NCI-H748 treated with DMSO at 0.1 percent for 48 hours (cell line): ENCODE data around the gene RNU6-8.

Source experiments
- DNase-seq: peaks from one replicate; lab custom pipeline; 2025; lab: John Stamatoyannopoulos, UW

The RNU6-8 gene

DNA sequence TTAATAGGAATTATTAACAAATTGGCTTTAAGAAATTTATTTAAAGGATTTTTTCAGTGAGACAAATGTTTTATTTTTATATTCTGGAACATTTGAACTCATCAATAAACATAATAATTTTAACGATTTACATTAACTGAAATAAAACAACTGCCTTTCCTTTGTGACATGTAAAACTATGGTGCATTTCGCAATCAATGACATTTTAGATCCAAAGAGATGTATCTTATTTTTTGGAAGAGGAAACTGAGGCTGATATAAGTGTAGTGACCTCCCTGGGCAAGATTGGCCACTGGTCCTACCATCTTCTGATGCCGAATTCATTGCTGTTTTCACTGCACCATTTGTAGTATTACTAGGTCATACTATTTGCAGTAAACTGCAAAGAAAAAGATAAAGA is 2.5 kb upstream of the RNU6-8 start:
- no peak for DNase-seq

DNA sequence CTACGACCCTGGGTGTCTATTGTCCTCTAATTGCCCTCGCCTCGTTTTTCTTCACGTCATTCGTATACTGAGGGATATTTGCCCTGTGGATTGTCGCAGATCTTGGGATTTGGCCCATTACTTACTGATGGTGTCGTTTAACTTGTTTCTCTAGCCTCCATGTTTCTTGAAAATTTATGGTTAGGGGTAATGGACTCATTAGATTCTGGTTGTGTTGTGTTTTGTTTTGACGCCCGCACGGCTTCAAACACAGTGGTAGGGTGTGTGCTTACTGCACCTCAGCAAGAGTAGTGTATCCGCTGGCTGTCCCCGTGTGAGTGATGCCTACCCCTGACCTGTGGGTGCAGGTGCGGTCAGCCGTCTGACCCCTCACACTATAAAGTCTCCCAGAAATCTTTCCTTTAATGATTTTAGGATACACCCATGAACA is 874 bp upstream of the RNU6-8 start:
- DNase-seq = peak; percentile 38

DNA sequence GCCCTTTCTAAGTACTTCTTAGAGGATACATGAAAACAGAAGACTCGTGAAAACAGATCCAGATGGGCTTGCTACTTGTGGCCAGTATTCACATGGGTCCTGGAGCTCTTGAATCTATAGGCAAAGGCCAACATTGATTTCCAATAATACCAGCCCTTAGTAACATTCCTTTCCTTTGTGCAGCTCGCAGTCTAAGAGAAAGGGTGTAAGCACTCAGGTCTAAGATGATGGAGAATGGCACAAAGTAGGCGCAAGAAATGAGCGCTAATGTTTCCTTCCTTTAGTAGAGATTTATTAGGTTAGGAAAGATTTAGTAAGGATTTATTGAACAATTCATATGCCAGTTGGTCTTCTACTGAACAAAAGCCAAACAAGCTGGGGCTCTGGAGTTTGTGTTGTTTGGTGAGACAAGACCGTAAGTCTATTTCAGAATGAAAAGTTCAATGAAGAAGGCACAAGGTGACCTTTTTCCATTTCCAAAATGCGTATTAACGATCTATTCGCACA is 525 bp downstream of the RNU6-8 start:
- DNase-seq = no peak

DNA sequence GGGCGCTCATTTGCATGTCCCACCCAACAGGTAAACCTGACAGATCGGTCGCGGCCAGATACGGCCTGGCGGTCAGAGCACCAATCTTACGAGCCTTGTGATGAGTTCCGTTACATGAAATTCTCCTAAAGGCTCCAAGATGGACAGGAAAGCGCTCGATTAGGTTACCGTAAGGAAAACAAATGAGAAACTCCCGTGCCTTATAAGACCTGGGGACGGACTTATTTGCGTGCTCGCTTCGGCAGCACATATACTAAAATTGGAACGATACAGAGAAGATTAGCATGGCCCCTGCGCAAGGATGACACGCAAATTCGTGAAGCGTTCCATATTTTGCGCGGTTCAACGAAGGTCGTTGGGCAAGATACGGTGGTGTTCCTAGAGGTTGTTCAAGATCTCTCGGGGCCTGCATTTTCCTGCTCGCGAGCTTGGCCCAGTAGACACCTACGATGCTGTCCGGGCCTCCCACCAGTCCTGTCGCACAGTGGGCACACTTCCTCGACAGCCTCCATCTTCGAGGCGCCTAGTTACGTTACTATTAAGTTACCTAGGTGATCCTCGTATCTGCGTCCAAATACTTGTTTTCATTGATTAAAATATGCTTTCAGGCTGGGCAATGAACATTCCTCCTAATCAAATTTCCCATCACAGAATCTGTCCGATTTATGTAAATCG is 1.1 kb downstream of the RNU6-8 start, which contains the start of gene RNU6-7:
Gene RNU6-7, plus strand, starts transcription at position 230 of the 675 bp plus-strand sequence.
- peak; percentile 40 for DNase-seq

DNA sequence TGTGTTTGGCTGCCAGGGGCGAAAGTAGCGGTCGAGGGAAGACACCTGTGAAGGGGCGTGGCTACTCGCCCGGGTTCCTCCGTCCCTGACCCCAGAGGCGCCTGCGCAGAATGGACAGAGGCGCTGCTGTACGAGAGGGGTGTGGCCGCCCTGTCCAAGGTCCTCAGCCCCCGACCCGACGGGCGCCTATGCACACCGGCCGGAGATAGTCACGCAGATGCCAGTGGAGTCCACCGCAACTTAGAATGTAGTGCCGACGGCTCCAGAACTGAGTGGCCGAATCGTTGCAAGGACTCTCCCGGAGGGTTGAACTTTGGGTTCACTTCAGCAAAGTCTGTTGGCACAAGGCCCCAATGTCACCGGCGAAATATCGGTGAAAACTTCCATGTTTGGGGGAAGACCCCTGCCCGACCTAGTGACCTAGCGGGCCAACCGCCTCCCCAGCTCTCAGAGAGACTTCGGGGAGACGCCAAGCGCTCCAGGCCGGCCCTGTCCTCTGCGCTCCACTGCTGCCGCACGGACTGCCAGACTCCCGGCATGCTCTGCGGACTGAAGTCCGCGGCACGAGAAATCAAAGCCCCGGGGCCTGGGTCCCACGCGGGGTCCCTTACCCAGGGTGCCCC is 1.8 kb downstream of the RNU6-8 start:
- DNase-seq = peak; percentile 80

DNA sequence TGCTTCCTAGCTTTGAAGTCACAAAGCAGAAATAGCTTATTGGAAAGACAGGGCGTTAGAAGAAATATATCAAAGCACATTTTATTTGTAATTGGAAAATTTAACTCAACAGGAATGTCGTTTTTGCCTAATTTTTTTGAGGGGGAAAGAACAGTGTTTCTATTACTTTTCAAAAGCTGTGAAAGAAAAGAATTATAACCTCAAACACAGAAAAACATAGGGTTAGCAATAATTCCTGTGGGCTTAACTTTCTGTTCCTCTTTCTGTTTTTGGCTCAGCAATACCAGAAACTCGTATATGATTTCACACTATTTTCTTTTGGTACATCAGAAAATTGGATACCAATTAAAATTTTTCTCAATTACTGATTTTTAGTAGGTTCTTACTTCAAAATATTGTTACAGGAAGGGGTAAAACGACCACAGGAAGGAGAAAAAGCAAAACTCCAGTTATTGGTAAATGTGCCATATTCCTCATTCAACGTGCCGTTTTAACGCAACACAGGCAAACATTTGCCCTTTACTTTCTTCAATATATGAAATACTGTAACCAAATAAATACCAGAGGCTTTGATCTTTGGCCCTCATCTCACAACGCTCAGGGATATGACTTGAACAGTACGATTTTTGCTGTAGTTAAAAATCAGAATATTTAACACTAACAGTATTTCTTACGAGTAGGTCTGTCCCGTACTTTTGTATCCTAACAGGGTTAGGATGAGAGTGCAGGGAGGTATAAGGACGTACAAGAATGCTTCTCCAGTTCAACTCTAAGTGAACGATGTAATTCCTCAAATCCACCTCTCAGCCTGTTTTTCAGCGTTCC is 2.5 kb downstream of the RNU6-8 start:
- DNase-seq = no peak

DNA sequence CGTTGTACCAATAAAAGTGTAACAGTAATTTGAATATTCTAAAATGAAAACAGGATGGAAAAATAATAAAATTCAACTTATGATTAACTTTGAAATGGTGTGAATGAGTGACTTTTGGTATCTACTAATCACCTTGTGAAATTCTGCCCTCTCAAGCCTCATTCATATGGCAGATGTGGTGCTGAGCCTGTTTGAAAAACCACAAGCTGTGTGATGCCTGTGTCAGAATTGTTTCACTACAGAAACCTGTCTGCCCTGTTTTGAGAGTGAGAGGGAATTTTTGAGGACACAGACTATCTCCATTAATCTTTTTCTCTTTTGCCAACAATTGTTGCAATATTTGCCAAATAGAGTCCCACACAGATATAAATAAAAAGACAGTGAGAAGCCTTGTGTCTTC is 5.2 kb downstream of the RNU6-8 start:
- no peak for DNase-seq

DNA sequence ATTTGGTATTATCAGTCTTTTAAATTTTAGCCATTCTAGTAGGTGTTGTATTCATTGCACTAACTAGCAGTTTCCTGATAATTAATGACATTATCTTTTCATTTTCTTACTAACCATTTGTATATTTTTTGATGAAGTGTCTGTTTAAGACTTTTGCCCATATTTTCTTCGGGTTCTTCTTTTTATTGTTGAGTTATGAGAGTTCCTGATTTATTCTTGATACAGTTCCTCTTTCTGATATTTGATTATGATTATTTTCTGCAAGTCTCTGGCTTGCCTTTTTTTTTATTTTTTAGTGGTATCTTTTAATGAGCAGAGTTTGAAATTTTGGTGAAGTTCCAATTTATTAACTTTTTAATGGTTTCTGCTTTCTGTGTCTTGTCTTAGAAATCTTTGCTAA is 7.4 kb downstream of the RNU6-8 start:
- no peak for DNase-seq

DNA sequence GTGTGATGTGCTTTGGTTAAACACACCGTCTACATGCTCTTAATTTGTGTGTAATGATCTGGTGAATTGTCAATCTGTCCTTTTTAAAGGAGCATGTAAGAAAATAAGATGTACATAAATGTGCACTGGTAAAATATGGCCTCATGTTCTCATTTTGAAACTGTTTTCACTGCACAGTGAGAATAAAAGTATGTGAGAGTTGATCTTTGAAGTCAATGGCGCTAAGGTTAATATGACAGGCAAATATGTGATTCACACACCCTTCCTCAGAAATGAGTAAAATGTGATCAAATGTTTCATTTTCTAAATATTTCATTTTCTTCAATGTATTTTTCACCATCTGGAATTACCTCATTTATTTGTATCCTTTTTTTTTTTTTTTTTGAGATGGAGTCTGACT is 9.5 kb downstream of the RNU6-8 start:
- DNase-seq = no peak

DNA sequence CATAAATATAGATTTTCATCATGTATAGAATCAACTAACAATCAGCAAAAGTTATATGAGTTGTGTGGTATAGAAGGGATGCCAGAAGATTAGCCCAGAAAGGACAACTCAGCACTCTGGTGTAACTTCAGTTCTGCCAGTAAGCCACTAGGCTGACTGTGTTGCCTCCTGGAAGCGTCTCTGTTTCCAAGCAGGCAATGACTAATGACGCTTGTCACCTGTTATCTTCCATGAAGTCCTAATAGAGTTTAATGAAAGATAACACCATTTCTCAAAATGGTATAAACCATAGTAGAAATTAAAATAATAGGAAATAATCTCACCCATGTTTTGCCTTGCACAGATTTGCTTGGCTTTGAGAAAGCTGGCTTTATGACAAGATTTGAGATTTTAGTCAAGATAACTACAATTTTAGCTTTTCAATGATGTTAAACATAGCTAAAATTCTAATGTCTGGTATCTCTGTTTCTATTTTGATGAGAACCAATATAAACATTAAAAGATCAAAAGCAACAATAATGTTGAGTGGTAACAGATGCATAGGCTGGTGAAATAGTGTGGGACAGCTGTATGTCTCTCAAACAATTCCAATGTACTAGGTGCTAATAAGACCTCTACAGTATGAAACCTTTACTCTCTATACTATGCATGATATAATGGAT is 10.2 kb downstream of the RNU6-8 start:
- no peak for DNase-seq

DNA sequence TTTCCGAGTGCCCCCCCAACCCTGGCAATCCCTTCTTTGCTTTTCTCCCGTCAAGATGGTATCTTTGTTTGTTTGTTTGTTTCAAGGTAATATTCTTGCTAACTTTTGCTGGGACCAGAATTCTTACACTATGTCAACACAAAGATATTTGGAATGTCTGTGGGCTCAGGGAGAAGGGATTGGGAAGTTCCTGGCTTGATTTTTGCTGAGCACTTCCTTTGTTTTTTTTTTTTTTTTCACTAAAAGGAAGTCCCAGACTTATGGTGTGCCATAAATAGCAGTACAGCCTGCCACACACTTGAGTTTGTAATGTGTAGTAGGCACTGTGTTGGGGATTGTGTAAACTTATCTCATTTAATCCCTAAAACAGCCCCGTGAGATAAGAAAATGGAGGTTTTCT is 12.4 kb downstream of the RNU6-8 start:
- no peak for DNase-seq

DNA sequence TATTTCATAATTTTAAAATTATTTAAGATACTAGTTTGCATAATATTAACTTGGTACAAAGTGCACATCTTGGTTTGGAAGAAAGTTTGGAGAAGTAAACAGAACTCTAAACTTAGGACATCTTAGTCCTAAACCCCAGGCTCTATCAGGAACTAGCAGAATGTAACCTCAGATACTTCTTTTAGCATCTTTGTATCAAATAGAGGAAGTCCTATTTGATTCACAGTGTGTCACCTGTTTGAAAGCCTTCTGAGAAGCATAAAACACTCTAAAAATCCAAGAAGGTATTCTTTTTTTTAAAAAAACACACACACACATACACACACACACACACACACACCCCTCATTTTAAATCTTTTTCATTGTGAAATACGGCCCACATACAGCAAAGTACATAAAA is 13.3 kb downstream of the RNU6-8 start:
- DNase-seq = no peak

DNA sequence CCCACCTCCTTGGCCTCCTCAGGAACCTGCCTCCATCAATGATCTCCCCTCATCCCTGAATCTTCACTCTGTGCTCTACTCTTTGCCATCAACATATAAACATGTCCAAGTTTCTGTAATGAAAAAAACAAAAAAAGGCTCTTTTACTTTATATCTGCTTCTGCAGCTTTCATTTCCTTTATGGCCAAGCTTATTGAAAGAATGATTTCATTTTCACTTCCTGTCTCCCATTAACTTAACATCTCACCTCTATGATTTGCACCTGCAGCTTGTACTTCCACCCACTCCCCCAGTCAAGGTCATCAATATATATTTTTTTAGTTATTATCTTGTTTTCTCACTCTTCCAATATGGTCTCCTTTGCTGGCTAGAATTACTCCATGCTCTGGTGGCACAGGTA is 16.8 kb downstream of the RNU6-8 start:
- DNase-seq = no peak

DNA sequence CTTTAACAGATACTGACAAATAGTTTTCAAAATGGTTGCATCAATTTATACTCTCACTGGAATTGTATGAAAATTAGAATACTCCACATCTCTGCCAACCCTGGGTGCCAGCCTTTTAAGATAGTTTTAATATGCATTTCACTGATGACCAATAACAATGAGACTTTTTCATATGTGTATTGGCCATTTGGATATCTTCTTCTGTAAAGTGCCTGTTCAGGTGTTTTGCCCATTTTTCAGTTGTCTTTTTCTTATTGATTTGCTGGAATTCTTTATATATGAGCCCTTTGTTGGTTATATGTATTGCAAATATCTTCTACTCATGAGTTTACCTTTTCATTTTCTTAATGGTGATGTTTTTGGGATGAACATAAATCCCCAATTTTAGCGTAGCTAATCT is 18.0 kb downstream of the RNU6-8 start:
- no peak for DNase-seq

DNA sequence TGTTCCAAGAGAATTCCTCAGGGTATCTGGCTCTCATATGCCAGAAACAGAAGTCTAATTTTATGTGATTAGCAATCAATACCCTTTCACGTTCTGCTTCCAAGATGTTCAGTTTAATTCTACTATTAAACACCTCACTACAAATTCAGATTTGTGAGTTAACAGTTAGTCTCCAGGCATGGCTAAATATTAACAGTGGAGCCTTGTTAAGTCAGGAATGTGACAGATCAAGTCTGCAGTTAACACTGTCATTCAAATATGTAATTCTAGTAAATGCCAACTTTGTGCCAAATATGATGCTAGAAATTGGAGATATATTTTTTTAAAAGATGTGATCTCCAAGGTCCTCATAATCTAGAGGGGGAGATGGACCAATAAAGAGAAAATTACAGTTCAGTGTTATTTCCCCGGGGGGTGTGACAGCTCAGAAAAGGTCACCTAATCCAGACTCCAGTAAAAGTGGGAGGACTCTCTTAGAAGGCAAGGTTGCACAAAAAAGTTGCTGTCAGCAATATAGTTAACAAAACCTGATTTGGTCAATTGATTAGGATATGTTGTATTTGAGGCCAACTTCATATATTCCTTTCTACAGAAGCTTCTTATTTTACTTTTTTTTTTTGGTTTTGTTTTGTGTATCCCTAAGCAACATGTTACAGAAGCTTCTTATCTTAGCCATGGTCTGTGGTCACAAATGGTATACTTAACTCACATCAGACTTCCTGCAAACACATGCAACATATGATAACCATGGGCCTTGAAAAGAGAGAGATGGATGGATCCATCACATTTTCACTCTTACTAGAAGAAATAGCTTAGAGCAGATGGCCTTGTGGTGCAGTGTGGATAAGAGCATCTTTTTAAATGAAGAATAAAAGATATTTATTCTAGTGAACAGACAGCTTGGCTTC is 19.7 kb downstream of the RNU6-8 start:
- no peak for DNase-seq

DNA sequence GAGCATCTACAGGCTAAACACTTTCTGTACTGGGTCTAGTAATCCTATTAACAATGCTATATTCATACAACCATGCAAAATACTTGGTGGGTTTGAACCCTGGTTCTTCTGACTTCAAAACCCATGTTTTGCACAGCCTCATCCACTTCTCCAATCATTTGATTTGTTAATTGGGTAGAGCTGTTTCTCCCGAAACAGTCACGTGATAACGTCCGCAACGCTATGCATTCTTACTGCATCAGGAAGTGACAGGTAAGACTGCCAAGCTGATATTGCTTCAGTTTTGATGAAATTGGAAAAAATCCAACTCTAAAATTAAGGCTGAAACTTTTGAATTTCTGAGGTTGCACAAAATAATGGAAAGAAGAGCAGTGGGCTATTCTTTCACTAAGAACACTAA is 31.6 kb downstream of the RNU6-8 start:
- DNase-seq = no peak

DNA sequence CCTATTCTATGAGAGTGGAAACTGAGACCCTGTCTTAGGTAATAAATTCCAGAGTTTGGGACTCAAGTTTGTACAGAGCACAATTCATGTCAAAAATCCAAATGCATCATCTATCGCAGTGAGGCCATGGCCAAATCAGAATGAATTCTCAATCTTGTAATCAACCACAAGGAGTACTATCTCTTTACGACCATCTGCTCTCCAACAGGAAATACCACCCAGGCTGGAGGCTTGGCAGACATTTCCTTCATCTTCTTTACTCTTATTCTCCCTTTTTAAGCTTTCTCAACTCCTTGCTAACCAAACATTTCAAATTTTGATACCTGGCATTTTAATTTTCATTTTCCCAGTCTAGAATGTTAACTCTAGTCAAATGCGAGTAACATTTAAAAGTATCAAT is 33.9 kb downstream of the RNU6-8 start:
- no peak for DNase-seq

DNA sequence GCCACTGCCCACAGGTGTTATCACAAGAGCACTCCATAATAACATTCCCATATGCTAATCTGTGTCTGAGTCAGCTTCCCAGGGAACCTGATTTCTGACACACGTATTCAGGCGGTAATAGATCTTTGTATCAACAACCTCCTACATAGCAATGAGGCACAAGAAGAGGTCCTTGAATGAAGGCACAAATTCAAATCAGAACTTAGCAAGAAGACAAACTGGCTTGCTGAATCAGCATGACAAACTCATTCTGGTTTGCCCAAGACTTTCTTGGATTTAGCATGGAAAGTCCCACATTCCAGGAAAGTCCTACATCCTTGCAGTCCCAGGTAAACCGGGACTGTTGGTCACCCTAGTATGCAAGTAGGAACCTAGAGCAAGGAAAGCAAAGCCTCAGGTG is 35.2 kb downstream of the RNU6-8 start:
- DNase-seq = no peak

DNA sequence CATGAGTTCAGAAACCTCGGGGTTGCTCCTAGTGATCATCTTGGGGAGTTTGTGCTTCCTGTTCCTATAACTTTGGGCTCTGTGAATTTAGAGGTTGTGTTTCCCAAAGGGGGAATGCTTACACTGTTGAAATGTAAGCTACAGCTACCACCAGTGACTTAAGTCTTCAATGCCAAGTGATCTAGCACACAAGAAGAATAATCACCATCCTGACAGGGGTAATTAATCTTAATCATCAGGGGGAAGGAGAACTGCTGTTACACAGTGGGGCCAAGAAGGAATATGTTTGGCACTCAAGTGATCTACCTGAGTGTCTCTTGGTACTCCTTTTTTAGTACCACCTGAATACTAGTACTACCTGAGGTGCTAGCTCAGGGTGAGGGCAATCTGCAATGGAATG is 36.1 kb downstream of the RNU6-8 start:
- DNase-seq = no peak

DNA sequence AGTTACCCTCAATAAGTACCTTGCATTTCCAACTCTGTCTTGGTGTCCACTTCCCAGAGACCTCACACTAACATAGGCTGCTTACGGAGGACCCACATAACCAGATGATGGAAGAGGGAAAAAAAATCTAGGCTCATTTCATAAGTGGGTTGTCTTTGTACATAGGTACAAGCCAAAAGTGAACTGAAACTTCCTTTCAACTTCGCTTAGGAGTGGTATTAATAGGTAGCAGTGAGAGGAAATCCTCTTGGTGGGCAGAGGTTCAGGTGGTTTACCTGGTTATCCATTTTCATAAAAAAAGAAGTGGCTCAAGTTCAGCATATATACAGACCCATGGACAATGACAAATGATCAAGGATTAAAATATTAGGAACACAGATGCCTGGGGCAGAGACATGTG is 37.0 kb downstream of the RNU6-8 start:
- no peak for DNase-seq
